Osteocyte (in vitro differentiated cells): Measurements from ENCODE around the gene TCP11L2. TPM values are rescaled to one million over a fixed set of nuclear protein-coding genes. Genes with fewer than 3 reads are reported as not detected.

Experiments used
- DNase-seq: peaks from one replicate; pipeline ENCODE4 v3.0.0; 2021; ENCODE audit warnings: mixed read lengths; ENCODE audit not compliant: unreplicated experiment; ENCODE audit errors: extremely low spot score
- H3K27ac Mint-ChIP-seq: one replicate; pipeline ENCODE4 v1.8.0; 2021; ENCODE audit warnings: mild to moderate bottlenecking, mixed read lengths; ENCODE audit not compliant: unreplicated experiment
- H3K27me3 Mint-ChIP-seq: one replicate; pipeline ENCODE4 v1.8.0; 2021; ENCODE audit warnings: mixed read lengths; ENCODE audit not compliant: unreplicated experiment
- H3K36me3 Mint-ChIP-seq: one replicate; pipeline ENCODE4 v1.8.0; 2021; ENCODE audit warnings: mixed read lengths; ENCODE audit not compliant: unreplicated experiment
- H3K4me1 Mint-ChIP-seq: one replicate; pipeline ENCODE4 v1.8.0; 2021; ENCODE audit warnings: mixed read lengths; ENCODE audit not compliant: unreplicated experiment
- H3K4me3 Mint-ChIP-seq: one replicate; pipeline ENCODE4 v1.8.0; 2021; ENCODE audit warnings: mild to moderate bottlenecking, moderate library complexity, mixed read lengths; ENCODE audit not compliant: unreplicated experiment
- H3K9me3 Mint-ChIP-seq: one replicate; pipeline ENCODE4 v1.8.0; 2021; ENCODE audit warnings: mixed read lengths; ENCODE audit not compliant: unreplicated experiment
- CTCF ChIP-seq: fragments of 200-600 bp; sonication (generic); IDR thresholded peaks from 2 replicates; pipeline ENCODE4 v1.5.0; 2021; ENCODE audit warnings: antibody characterized with exemption, mild to moderate bottlenecking, moderate library complexity
- total RNA-seq: library from RNA; stranded (reverse); gene quantifications from 2 replicates; pipeline ENCODE4 v1.2.1, GENCODE V29; 2021

TCP11L2 gene
- total RNA-seq, 1 donor from 2014 or later, result 42.7 TPM

- DNase-seq, result no peak
- H3K36me3 Mint-ChIP-seq, result no peaks in the 10 kb centered on the region
- H3K4me3 Mint-ChIP-seq, result no peak overlapping the region
- H3K27ac Mint-ChIP-seq, result peak overlapping the region; percentile 79
- H3K9me3 Mint-ChIP-seq, result no peaks in the 10 kb centered on the region
- peaks cover 10% of the 10 kb centered on the region for H3K4me1 Mint-ChIP-seq
- no peak for TF ChIP-seq CTCF
- H3K27me3 Mint-ChIP-seq, result no peaks in the 10 kb centered on the region
Observed at GRCh38 chr12:106288494-106289195, 13.9 kb upstream of the TCP11L2 start.

GRCh38 chr12:106289196-106289681 lies 13.3 kb upstream of the TCP11L2 start:
- DNase-seq, result no peak
- H3K4me1 Mint-ChIP-seq, result peaks cover 10% of the 10 kb centered on the region
- TF ChIP-seq CTCF, result no peak
- H3K4me3 Mint-ChIP-seq, result no peak overlapping the region
- peak overlapping the region; percentile 79 for H3K27ac Mint-ChIP-seq
- H3K9me3 Mint-ChIP-seq, result no peaks in the 10 kb centered on the region
- H3K27me3 Mint-ChIP-seq, result no peaks in the 10 kb centered on the region
- no peaks in the 10 kb centered on the region for H3K36me3 Mint-ChIP-seq

DNA sequence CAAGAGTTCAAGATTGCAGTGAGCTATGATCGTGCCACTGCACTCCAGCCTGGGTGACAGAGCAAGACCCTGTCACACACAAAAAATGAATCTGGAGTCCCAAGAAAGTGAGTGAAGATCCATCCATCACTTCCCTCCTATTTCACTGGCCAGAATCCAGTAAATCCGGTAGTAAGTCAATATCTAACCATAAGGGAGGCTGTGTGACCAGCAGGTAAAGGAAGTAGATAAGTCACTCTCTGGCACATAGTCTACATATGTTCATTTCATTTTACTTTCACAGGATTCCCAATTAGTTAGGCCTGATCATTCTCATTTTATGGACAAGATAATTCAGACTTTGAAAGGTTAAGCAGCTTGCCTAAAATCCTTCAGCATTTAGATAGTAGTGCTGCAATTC lies 11.9 kb upstream of the TCP11L2 start:
- Mint-ChIP-seq H3K9me3 (no peaks in the 10 kb centered on the region), H3K27me3 (no peaks in the 10 kb centered on the region), H3K27ac (no peak overlapping the region), H3K4me1 (peaks cover 10% of the 10 kb centered on the region), H3K36me3 (no peaks in the 10 kb centered on the region), H3K4me3 (no peak overlapping the region)
- no peak for TF ChIP-seq CTCF
- no peak for DNase-seq

GRCh38 chr12:106291342-106291741 lies 11.2 kb upstream of the TCP11L2 start:
- no peak for DNase-seq
- no peaks in the 10 kb centered on the region for H3K36me3 Mint-ChIP-seq
- TF ChIP-seq CTCF, result no peak
- no peaks in the 10 kb centered on the region for H3K9me3 Mint-ChIP-seq
- no peak overlapping the region for H3K4me3 Mint-ChIP-seq
- no peaks in the 10 kb centered on the region for H3K27me3 Mint-ChIP-seq
- H3K27ac Mint-ChIP-seq, result no peak overlapping the region
- H3K4me1 Mint-ChIP-seq, result peaks cover 15% of the 10 kb centered on the region

- H3K4me3 Mint-ChIP-seq, result no peak overlapping the region
- H3K9me3 Mint-ChIP-seq, result no peaks in the 10 kb centered on the region
- H3K27me3 Mint-ChIP-seq, result no peaks in the 10 kb centered on the region
- H3K27ac Mint-ChIP-seq, result no peak overlapping the region
- no peak for TF ChIP-seq CTCF
- peaks cover 16% of the 10 kb centered on the region for H3K4me1 Mint-ChIP-seq
- DNase-seq, result no peak
- no peaks in the 10 kb centered on the region for H3K36me3 Mint-ChIP-seq
Observed at GRCh38 chr12:106292339-106292738, 10.2 kb upstream of the TCP11L2 start.
